Uterus (tissue), 4 donors: ENCODE data around the gene CMTM1. TPM values are rescaled to one million over a fixed set of nuclear protein-coding genes. Genes with fewer than 3 reads are reported as not detected.

ENCODE experiments used
- DNase-seq, 2 donors: peaks; one replicate each; pipeline ENCODE4 v3.0.0-alpha.2; 2019 to 2020
- H3K27ac ChIP-seq, 2 donors: fragments of 200-600 bp; sonication (generic); 1 replicate in 1 of 2; 2 replicates in 1 of 2; pipeline ENCODE4 v1.5.1; 2016 to 2018
- H3K27me3 ChIP-seq, 2 donors: fragments of 200-600 bp; sonication (generic); one replicate each; pipeline ENCODE4 v1.5.1; 2018 to 2019; ENCODE audit warnings: control low read depth in 1 of 2
- H3K36me3 ChIP-seq, 2 donors: fragments of 200-600 bp; sonication (generic); one replicate each; pipeline ENCODE4 v1.5.1; 2019; ENCODE audit warnings: control low read depth in 1 of 2
- H3K4me1 ChIP-seq, 2 donors: fragments of 200-600 bp; sonication (generic); one replicate each; pipeline ENCODE4 v1.5.1; 2018 to 2019; ENCODE audit warnings: control low read depth in 1 of 2
- H3K4me3 ChIP-seq, 2 donors: fragments of 200-600 bp; sonication (generic); 1 replicate in 1 of 2; 2 replicates in 1 of 2; pipeline ENCODE4 v1.5.1; 2018 to 2019; ENCODE audit warnings: mild to moderate bottlenecking in 1 of 2
- H3K9me3 ChIP-seq, 2 donors: fragments of 200-600 bp; sonication (generic); one replicate each; pipeline ENCODE4 v1.5.1; 2019; ENCODE audit warnings: control low read depth in 1 of 2
- POLR2A ChIP-seq, 2 donors: fragments of 450-650 bp; IDR thresholded peaks; one replicate each; pipeline ENCODE4 v1.6.1; 2016; ENCODE audit warnings: antibody characterized with exemption in 2 of 2, mild to moderate bottlenecking in 1 of 2, moderate library complexity in 1 of 2
- intact Hi-C: fragments of 100-400 bp; cut with DNase I; formaldehyde crosslinking; loops from one replicate; pipeline ENCODE4 v1.15.1; 2023; ENCODE audit warnings: low total_unique reads
- total RNA-seq, 4 donors: library from RNA; depleted of rRNA in 3 of 4; stranded (reverse); fragments of >200 nt in 3 of 4; gene quantifications; one replicate each; pipeline versions ENCODE4 v1.1.0 to v1.2.4, GENCODE V29; 2014 to 2023
- TF ChIP-seq, protein P1 (sequence below), 4 experiments: fragments of 200-600 bp in 2 of 4; fragments of 450-650 bp in 2 of 4; sonication (generic) in 2 of 4; IDR thresholded peaks; one replicate each; pipeline ENCODE4 v1.5.1; 2016 to 2019; ENCODE audit warnings: antibody characterized with exemption in 4 of 4, mild to moderate bottlenecking in 2 of 4, moderate library complexity in 1 of 4
- donor health status: DM: yes; HTN: yes; CAD: no.

The CMTM1 gene
- total RNA-seq, 4 donors from 2014 or later: 5.0 to 5.3 TPM; not detected in 2

DNA sequence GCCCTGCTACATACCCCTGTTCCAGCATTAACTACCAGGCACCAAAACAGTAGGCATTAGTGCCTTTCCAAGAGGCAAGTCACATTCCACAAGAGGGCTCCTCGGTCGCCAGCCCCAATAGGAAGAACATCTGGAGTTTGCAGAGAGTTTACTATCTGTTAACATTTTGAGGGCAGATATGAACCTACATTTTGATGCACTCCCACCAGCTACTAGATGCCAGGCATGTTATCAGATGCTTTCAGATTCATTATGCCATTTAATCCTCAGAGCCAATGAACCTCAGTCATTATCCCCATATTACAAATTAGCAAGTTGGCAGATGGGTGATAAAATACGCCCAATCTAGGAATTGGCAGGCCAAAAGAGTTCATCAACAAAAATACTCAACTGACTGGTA, 8.8 kb downstream of the CMTM1 start:
- H3K9me3 ChIP-seq: no peaks in the 10 kb centered on the region
- peaks cover 0 to 7% of the 10 kb centered on the region in 2 donors for H3K27me3 ChIP-seq
- TF ChIP-seq, protein P1, sequence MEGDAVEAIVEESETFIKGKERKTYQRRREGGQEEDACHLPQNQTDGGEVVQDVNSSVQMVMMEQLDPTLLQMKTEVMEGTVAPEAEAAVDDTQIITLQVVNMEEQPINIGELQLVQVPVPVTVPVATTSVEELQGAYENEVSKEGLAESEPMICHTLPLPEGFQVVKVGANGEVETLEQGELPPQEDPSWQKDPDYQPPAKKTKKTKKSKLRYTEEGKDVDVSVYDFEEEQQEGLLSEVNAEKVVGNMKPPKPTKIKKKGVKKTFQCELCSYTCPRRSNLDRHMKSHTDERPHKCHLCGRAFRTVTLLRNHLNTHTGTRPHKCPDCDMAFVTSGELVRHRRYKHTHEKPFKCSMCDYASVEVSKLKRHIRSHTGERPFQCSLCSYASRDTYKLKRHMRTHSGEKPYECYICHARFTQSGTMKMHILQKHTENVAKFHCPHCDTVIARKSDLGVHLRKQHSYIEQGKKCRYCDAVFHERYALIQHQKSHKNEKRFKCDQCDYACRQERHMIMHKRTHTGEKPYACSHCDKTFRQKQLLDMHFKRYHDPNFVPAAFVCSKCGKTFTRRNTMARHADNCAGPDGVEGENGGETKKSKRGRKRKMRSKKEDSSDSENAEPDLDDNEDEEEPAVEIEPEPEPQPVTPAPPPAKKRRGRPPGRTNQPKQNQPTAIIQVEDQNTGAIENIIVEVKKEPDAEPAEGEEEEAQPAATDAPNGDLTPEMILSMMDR (IDR thresholded peaks at IDR 0.05): no peak
- TF ChIP-seq POLR2A (IDR thresholded peaks at IDR 0.05): no peak
- no peak for DNase-seq
- intact Hi-C loops: no loop called here
- H3K36me3 ChIP-seq: no peaks in the 10 kb centered on the region
- no peak overlapping the region for H3K27ac ChIP-seq
- no peaks in the 10 kb centered on the region for H3K4me1 ChIP-seq
- no peak overlapping the region for H3K4me3 ChIP-seq

DNA sequence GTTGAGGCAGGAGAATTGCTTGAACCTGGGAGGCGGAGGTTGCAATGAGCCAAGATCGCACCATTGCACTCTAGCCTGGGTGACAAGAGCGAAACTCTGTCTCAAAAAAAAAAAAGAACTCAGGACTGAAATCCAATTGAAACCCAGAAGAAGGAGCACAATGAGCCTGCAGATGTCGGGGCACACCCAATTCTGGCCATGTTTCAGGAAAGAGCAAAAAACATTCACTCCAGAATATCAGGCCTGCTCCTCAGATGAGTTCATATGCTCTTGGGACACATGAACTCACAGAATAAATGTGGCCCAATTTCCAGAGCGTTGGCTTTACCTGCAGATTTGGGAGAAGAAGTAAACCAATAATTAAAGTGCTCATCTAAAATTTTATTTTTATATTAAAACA, 10.1 kb downstream of the CMTM1 start:
- TF ChIP-seq POLR2A (IDR thresholded peaks at IDR 0.05): no peak
- TF ChIP-seq, protein P1 (IDR thresholded peaks at IDR 0.05): no peak
- no peak for DNase-seq
- Histone ChIP-seq H3K9me3 (no peaks in the 10 kb centered on the region), H3K4me1 (no peaks in the 10 kb centered on the region), H3K27ac (no peak overlapping the region), H3K4me3 (no peak overlapping the region), H3K27me3 (peaks cover 0 to 7% of the 10 kb centered on the region in 2 donors), H3K36me3 (no peaks in the 10 kb centered on the region)
- intact Hi-C loops: no loop called here

DNA sequence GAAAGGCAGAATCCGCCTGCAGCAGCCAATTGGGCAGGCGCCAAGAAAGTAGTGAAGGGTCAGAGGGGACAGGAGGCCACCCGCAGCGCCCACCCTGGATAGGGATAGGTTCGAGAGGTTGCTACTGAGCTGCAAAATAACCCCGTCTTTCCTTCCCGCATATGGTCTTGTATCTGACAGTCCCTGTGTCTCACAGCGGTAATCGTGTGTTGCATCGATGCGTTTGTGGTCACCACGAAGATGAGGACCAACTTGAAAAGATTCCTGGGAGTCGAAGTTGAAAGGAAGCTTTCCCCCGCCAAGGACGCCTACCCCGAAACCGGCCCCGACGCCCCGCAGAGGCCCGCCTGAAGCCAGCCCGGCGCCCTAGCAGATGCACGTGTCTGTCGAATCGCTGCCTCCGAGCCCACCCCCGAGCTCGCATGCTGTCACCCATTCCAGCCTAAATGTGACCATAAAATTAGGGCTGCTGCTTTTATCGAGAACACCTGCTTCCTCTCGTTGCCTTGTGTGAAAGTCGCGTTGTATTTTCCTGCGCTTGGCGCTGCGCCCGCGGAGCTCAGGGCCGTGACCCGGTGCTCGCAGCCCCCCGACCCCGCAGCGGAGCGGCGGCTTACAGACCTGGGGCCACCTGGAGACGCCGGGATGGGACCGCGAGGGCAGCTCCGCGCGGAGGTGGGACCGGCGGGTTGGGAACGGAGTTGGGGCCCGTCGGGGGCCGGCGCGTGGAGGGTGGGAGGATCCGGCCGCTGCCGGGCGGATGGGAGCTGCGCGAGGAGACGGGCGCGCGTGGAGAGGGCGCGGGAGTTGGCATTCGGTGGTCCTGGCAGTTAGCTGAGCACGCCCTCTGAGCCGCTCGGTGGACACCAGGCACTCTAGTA, 12.7 kb downstream of the CMTM1 start, which contains the start of gene CMTM2:
Gene CMTM2 (plus strand): TSS at position 813 of the 881 bp plus-strand sequence. CDS start 145 bp downstream, outside the sequence.
- H3K36me3 ChIP-seq: no peaks in the 10 kb centered on the region
- DNase-seq: no peak
- TF ChIP-seq POLR2A (IDR thresholded peaks at IDR 0.05): no peak
- TF ChIP-seq, protein P1 (IDR thresholded peaks at IDR 0.05): no peak
- H3K4me3 ChIP-seq: peak within 1 kb of the TSS in 1 of 2 donors; percentile 8
- H3K9me3 ChIP-seq: no peaks in the 10 kb centered on the region
- H3K27ac ChIP-seq: no peak within 1 kb of the TSS
- intact Hi-C loops: no loop called here
- H3K4me1 ChIP-seq: no peaks in the 10 kb centered on the region
- peaks cover 0 to 7% of the 10 kb centered on the region in 2 donors for H3K27me3 ChIP-seq

DNA sequence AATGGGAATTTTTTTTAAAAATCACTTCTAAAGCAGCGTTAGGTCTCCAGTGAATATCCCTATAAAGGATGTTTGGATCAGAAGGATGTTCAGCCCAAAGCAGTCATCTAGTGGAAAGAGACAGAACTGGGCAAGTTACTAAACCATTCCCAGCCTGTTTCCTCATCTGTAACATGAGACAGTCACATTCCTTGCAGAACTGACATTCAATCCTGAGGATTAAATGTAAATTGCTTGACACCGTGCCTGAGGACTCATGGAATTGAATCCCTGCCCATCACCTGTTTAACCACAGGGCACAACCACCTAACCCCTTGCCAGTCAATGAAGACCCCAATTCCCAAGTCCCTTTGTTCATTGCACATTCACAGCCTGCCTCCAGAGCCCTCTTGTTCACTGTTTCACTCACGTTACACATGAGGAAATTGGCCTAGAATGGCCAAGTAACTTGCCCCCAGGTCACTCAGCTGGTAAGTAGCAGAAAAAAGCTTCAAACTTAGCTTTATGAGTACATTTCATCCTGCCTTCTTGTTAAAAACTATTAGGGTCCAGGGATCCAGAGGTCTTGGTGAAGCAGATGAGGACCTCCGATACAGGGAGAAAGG, 14.5 kb downstream of the CMTM1 start:
- no peaks in the 10 kb centered on the region for H3K9me3 ChIP-seq
- no peak overlapping the region for H3K4me3 ChIP-seq
- TF ChIP-seq, protein P1 (IDR thresholded peaks at IDR 0.05): no peak
- TF ChIP-seq POLR2A (IDR thresholded peaks at IDR 0.05): no peak
- H3K27me3 ChIP-seq: peaks cover 0 to 7% of the 10 kb centered on the region in 2 donors
- intact Hi-C loops: no loop called here
- H3K36me3 ChIP-seq: no peaks in the 10 kb centered on the region
- H3K4me1 ChIP-seq: no peaks in the 10 kb centered on the region
- no peak overlapping the region for H3K27ac ChIP-seq
- no peak for DNase-seq
